Stimulated activated naive CD4-positive, alpha-beta T cell (primary cell): ENCODE data around the gene GPT2.
A peak's percentile ranks its signal among the peaks of the same experiment; 100 is the strongest.

Experiments used
- DNase-seq, 6 experiments: peaks; one replicate each; lab custom pipeline; 2025; lab: John Stamatoyannopoulos, UW

GPT2 gene, protein sequence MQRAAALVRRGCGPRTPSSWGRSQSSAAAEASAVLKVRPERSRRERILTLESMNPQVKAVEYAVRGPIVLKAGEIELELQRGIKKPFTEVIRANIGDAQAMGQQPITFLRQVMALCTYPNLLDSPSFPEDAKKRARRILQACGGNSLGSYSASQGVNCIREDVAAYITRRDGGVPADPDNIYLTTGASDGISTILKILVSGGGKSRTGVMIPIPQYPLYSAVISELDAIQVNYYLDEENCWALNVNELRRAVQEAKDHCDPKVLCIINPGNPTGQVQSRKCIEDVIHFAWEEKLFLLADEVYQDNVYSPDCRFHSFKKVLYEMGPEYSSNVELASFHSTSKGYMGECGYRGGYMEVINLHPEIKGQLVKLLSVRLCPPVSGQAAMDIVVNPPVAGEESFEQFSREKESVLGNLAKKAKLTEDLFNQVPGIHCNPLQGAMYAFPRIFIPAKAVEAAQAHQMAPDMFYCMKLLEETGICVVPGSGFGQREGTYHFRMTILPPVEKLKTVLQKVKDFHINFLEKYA

DNA sequence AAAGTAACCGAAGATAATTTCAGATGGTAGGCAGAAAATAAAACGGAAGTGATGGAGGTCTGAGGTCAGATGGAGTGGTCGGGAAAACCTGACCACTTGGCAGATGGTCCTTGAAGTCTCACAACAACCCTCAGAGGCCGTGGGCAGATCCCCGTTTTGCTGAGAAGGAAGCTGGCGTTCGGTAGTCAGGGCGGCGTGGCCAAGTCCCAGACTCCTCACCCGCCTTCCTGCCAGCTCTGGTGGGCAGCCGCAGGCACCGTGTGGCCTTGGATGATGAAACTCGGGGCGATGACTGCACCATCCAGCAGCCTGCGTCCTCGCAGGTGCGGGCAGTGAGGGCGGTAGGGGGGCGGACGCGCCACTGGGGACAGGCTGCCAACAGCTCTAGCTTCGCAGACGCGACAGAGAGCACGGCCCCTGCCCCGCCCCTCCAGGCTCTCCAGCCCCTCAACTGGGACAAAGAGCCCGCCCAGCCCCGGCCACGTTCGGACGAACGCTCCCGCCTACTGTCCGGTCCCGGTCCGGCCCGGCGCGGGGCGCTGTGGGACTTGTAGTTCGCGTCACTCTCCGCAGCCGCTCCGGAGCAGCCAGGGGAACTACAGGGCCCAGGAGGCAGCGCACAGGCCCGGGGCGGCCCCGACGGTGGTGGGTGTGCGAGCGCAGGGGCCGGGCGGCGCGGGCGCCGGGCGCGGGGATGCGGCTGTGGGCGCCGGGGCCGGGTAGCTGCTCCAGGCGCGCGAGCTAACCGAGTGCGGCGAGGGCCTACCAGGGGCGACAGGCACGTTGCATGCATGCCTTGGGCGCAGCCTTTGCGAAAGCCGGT lies at the start of gene GPT2:
Gene GPT2, plus strand, starts transcription at position 673 of the 823 bp plus-strand sequence. CDS start 354 bp downstream, outside the sequence.
- DNase-seq = peak; percentile 6 to 68 (median 40)

DNA sequence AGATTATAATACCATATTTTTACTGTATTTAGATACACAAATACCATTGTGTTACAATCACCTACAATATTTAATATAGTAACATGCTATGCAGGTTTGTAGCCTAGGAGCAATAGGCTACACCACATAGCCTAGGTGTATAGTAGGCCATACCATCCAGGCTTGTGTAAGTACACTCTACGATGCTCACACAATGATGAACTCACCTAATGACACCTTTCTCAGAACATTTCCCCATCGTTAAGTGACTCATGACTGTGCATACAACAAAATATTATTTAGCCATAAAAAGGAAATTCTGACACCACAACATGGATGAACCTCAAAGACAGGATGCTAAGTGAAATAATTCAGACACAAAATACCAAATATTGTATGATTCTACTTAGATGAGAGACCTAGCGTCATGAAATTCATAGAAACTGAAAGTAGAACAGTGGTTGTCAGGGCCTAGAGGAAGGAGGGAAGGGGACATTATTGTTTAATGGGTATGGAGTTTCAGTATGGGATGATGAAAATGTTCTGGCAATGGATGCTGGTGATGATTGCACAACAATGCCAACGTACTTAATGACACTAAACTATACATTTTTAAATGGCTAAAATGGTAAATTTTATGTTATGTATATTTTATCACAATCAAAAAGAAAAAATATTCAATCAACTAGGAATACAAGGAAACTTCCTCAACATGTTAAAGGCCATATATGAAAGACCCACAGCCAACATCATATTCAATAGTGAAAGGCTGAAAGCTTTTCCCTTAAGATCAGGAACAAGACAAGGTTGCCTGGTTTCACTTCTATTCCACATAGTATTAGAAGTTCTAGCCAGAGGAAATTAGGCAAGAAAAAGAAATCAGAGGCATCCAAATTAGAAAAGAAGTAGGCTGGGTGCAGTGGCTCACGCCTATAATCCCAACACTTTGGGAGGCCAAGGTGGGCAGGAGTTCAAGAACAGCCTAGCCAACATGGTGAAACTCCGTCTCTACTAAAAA lies 47.3 kb upstream of the GPT2 start:
- no peak for DNase-seq

DNA sequence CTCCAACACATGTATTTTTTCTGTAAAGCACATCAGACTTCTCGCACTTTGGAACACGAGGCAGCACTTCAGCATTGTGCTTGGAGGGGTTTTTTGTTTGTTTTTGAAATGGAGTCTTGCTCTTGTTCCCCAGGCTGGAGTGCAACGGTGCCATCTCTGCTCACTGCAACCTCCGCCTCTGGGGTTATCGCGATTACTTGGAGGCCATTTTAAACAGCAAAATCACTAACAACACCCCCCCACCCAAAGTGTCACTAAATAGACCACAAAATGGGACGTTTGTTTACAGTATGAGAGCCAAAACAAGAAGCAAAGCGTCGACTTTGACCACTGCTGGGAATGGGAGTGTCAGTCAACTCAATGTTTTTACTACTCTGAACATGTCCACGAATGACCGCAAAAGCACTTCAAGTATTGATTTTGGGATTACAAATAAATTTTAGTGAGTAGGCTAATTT lies 44.1 kb upstream of the GPT2 start:
- DNase-seq = no peak

DNA sequence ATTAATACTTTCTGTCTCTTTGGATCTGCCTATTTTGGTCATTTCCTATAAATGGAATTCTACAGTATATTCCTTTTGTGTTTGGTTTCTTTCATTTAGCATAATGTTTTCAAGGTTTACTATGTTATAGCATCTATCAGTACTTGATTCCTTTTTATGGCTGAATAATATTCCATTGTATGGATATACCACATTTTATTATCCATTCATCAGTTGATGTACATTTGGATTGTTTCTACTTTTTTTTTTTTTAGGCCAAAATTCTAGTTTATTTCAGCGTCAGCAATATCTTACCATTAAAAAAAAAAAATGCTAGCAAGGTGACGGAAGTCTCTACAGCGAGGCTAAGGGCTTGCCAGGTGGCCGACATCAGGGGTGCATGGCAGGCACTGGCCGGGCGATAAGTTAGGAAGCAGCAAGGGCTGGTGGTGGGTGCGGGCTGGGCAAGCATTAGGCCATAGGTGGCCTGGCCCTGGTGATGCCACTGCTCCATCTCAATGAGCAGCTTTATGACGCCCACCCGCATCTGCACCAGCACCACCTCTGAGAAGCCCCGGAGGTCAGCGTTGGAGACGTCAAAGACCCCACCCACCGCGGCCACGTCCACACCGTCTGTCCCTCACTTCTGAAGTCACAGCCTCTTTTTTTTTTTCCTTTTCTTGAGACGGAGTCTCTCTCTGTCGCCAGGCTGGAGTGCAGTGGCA lies 41.8 kb upstream of the GPT2 start:
- no peak for DNase-seq

DNA sequence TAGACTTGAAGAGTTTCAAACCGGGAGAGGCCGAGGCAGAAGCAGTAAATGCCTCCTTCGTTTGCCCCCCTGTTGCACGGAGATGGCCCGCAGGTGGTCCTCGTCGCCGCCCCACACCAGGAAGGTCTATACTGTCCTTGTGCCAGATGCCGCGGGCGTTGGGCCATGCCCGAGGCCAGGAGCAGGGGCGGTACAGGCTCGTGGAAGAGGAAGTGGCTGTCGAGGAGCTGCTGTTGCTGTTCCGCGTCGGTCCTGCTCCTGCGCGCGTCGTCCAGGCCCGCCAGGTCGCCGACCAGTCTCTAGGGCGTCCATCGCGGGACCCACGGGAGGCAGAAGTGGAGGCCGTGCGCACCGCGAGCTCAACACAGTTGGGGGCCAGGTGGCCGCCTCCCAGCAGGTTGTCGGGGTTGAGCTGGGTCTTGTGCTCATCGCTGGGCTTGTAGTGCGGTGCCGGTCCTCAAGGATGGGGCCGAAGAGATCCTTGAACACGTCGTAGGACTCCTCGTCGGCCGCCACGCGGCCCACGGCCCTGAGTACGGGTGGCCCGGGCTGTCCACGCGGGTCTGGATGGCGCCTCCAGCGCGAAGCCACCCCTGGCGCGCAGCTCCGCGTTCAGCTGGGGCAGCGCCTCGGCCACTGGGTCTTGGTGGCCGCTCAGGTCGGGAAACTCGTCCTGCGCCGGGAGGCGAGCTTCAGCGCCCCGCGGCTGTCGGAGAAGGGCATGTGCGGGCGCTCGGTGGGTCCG lies 40.1 kb upstream of the GPT2 start:
- DNase-seq = no peak

DNA sequence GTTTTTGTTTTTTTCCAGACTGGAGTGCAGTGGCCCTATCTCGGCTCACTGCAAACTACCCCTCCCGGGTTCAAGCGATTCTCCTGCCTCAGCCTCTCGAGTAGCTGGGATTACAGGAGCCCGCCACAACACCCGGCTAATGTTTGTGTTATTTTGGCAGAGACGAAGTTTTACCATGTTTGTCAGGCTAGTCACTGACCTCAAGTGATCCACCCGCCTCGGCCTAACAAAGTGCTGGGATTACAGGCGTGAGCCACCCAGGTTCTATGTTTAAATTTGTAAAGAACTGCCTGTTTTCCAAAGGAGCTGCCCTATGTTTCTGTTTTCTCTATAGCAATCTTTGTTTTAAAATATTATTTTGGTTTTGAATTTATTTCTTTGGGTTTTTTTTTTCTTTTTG lies 39.4 kb upstream of the GPT2 start:
- no peak for DNase-seq

DNA sequence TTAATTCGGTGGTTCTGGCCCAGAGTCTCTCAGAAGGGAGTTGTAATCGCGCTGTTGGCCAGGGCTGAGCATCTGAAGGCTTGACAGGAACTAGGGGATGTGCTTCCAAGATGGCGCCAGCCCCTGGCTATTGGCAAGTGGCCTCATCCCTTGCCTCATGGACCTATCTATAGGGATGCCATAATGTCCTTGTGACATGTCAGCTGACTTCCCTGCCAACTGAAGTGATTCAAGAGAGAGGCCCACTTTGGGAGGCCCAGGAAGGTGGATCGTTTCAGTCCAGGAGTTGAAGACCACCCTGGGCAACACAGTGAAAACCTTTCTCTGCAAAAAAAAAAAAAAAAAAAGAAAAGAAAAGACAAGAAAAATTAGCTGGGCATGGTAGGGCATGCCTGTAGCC lies 38.2 kb upstream of the GPT2 start:
- DNase-seq = no peak

DNA sequence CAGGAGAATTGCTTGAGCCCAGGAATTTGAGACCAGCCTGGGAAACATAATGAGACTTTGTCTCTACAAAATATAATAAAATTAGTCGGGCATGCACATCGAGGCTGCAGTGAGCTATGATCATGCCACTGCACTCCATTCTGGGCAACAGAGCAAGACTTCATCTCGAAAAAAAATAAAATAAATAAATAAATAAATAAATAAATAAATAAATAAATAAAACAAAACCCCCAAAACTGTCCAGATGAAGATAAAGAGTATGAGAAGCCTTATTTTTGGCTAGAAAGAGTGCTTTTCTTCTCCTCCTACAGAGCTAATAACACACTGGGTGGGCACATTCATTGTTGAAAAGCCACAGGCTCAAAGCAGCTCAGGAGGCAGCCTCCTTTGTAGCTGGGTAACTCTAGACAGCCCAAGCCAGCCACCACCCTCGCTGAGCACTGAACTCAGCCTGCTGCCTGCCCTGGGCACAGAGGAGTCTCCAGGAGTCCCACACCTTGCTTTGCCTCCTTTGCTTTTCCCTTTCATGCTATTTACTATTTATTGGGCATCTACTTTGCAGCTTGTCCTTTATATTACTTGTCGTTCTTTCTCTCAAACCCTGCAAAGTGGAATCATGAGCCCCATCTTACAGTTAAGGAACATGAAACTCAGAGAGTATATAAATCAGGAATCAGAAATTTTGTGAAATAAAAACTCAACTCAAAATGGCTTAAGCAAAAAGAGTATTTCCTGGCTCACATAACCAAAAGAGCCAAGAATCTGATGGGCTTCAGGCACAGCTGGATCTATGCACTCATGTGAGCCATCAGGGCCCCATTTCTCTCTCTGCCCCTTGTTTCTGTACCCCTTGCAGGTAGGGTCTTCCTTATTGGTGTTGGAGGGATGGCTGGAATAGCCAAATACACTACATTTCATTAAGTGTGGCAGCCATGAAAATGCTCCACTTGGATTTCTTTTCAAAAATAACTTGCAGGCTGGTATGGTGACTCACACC lies 35.1 kb upstream of the GPT2 start:
- no peak for DNase-seq

DNA sequence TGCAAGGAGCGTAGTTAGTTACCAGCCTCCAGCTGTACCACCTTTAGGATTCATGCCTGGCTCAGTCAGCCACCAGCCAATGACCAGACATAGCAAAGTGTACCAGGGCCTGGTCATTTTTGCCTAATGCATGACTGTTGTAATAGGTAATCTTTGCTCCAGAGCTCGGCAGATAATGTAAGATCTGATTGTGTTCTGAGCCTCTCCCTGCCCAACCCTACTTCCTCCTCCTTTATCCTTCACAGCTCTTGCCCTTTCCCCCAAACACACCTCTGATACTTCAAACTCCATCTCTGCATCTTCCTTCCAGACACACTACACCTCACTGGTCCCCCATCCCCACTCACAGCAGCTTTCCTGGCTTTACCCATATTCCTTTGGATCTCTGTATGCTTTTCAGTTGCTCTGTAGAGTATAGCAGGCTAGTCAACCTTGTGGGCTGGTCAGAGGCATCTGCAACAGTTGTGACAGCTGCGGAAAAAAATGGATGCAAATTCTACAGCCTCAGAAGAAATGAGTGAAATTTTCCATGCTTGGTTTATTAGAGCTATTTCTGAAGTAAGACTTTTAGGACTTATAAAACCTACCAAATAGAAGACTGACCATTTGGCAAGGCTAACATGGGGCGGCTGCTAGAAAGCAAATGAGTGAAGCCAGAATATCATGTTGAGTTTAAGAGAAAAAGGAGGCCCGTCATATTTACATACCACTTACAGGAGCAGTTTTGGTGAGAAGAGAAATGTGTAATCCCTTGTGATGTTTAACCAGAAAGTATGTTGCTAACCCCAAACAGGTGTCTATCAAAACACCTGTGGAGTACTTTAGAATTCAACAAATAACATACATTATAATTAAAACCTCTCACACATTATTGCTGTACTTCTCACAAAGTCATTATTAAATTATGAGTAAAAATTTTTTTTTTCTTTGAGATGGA lies 33.3 kb upstream of the GPT2 start:
- DNase-seq = no peak

DNA sequence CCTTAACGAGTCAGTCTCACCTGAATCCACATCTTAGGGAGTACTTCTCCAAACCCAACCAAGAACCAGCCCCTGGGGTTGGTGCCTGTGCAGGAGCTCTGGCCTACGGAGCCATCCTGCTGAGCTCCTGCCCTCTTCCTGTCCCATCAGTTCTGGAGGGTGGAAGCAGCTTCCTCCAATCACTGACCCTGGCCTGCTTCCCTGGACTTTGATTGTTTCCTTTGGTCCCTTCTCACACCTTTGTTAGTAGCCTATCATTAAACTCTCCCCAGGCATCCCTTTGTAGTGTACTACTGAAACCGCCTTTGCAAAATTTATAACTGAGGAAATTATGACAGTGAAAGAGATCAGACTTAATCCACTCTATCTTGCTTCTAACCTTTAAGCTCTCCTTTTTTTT lies 32.0 kb upstream of the GPT2 start:
- no peak for DNase-seq

DNA sequence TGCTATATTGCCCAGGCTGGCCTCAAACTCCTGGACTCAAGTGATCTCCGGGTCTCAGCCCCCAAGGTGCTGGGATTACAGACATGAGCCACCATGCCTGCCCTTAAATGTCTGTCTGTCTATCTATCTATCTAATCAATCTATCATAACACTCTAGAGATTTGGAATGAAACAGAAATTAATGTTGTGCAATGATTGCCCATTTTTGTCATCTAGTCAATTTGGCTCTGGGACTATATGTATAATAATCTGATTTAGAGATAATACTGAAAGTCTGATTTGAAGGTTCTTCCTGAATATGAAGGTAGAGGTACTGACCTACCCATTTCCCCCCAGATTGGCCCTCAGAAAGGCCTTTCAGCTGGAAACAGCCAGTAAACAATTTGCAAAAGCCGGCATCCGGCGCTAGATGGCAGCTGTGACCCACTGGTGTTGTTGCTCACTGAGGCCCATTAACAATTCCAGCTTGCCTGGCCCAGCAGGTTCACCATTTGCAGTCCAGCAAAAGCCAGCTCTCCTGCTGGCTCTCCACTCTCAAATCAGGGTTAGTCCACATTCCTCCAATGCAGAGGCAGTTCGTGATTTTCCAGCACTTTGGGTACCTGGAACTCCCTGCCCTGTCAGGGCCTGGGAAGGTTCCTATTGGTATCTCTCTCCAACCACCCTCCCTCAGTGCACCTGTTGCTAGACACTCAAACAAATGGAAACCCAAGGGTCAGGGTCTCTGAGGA lies 30.3 kb upstream of the GPT2 start:
- peak in 5 of 6 experiments; percentile 14 to 52 (median 34) for DNase-seq

DNA sequence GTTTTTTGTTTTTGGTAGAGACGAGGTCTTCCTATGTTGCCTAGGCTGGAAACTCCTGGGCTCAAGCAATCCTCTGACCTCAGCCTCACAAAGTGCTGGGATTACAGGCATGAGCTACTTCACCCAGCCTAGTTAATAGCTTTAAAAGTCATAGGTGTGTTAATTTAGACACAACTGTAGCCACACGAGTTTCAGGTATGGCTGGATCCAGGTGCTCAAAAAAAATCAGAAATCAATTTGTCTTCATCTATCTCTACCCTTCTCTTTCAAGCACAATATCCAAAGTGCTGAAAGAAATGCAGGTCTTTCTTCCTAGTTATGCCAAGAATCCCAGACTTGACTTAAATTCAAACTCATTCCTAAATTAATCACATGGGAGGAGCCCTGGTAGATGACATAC lies 29.3 kb upstream of the GPT2 start:
- no peak for DNase-seq

DNA sequence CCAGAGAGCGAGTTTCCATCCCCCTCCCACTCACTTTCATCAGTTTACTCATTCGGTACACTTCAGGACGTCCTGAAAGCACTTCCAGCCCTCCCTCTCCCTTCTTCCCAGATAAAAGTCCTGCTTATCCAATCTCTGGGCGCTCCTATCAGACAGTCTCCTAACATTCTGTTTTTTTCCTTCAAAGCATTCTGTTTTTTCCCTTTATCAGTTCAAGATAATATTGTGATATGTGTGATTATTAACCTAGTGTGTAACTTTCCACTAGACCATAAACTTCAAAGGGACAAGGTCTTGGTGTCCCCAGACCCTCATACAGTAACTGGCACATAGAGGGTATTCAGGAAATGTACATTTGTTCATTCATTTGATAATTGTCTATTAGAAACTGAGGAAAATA lies 28.8 kb upstream of the GPT2 start:
- no peak for DNase-seq

DNA sequence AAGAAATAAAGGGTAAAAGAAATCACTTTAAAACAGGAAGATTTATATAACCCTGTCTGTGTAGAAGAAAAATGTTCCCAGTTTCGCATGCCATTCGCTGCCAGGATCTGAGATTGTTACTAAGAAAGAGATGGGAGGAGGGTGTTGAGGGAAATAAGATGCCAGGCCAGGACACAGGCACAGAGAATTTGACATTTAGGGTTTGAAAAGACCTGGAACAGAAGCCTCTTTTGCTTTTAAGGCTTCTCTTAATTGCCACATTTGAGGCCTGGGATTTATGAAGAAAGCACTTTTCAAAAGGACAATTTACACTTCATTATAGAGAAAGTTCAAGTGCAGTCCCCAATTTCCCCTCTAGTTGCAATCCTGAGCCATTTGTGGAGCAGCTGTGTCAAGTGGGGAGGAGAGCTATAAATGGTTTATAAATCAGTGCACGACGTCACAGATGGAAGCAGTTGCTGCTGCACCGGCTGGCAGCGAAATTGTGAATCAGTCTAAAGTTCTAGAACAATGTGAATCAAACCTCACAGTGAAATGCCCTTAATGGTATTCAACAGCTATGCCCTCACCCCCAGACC lies 26.7 kb upstream of the GPT2 start:
- DNase-seq = no peak

DNA sequence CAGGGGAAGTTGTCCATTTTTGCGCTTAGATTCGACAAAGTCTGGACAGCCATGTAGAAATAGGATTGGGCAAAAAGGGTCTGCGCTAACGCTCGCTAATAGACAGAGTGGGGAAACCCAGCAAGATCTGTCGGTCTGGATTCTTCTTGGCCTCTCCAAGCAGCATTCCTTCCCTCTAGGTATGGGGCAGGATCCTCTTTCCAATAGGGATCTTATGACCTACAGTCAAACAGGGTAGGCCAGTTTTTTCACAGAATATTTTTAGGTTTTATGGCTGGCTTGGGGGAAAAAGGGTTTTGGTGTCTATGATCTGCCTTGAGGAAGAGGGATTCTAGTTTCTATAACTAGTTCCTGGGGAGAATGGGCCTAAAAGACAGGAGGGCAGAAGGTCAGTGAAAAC lies 26.0 kb upstream of the GPT2 start:
- DNase-seq = no peak

DNA sequence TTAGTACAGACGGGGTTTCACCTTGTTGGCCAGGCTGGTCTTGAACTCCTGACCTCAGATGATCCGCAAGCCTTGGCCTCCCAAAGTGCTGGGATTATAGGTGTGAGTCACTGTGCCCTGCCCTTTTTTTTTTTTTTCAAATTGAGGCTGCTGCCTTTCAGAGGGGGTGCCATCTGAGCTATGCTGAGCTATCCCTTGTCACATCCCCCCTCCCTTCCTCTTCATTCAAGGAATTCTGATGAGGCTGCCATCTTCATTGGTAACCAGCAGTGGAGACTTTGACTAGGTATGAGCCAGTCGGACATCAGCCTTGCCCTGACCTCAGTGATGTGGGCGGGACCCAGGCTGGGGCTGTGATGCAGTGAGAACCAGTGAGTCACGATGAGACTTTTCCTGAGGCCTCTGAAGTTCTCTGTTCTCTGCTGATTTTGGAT lies 24.4 kb upstream of the GPT2 start:
- no peak for DNase-seq
